IMR-90 (cell line): Measurements from ENCODE around the gene COPS4.
"Not testable (repeated sequence)": the region's sequence is repeated elsewhere in the genome, so short reads cannot be mapped to it uniquely, and the experiment has no call there.

Experiments
- CEBPB ChIP-seq: IDR thresholded peaks from 2 replicates; pipeline ENCODE4 v1.6.1; 2012; ENCODE audit warnings: low read depth, low read length, improper control_type of control experiment
- MAZ ChIP-seq: IDR thresholded peaks from 2 replicates; pipeline ENCODE4 v1.6.1; 2012; ENCODE audit warnings: low read depth, mild to moderate bottlenecking, low read length, improper control_type of control experiment, moderate library complexity, borderline replicate concordance
- POLR2A ChIP-seq: IDR thresholded peaks from 2 replicates; pipeline ENCODE4 v1.6.1; 2012; ENCODE audit warnings: mild to moderate bottlenecking, low read depth, low read length
- RAD21 ChIP-seq: IDR thresholded peaks from 2 replicates; pipeline ENCODE4 v1.6.1; 2012; ENCODE audit warnings: low read length, improper control_type of control experiment
- TF ChIP-seq, protein P1 (sequence below): conservative IDR thresholded peaks from 2 replicates; pipeline ENCODE4 v1.5.1; 2012; ENCODE audit warnings: mild to moderate bottlenecking, low read depth, low read length, improper control_type of control experiment

- TF ChIP-seq, protein P1, sequence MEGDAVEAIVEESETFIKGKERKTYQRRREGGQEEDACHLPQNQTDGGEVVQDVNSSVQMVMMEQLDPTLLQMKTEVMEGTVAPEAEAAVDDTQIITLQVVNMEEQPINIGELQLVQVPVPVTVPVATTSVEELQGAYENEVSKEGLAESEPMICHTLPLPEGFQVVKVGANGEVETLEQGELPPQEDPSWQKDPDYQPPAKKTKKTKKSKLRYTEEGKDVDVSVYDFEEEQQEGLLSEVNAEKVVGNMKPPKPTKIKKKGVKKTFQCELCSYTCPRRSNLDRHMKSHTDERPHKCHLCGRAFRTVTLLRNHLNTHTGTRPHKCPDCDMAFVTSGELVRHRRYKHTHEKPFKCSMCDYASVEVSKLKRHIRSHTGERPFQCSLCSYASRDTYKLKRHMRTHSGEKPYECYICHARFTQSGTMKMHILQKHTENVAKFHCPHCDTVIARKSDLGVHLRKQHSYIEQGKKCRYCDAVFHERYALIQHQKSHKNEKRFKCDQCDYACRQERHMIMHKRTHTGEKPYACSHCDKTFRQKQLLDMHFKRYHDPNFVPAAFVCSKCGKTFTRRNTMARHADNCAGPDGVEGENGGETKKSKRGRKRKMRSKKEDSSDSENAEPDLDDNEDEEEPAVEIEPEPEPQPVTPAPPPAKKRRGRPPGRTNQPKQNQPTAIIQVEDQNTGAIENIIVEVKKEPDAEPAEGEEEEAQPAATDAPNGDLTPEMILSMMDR: not testable (repeated sequence)
- not testable (repeated sequence) for TF ChIP-seq CEBPB, POLR2A, MAZ, RAD21
Measured at GRCh38 chr4:83111751-83112141, 76.8 kb downstream of the COPS4 start.
